ENCODE measurements around the gene DAAM1.

DNA sequence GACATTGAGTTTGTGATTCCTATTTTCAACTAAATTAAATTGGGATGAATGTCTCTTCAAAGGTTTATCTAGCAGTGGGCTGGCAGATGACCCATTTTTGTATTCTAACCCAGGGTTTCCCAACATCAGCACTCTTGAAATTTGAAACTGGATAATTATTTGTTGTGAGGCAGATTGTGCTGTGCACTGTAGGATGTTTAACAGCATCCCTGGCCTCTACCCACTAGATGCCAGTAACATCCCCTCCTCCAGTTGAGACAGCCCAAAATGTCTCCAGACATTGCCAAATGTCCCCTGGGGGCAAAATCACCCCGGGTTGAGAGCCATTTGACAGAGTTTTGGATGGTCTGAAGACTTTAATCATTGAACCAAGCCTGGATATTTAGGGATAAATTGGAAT is 11.1 kb downstream of the DAAM1 start:
- TF ChIP-seq, protein P1, sequence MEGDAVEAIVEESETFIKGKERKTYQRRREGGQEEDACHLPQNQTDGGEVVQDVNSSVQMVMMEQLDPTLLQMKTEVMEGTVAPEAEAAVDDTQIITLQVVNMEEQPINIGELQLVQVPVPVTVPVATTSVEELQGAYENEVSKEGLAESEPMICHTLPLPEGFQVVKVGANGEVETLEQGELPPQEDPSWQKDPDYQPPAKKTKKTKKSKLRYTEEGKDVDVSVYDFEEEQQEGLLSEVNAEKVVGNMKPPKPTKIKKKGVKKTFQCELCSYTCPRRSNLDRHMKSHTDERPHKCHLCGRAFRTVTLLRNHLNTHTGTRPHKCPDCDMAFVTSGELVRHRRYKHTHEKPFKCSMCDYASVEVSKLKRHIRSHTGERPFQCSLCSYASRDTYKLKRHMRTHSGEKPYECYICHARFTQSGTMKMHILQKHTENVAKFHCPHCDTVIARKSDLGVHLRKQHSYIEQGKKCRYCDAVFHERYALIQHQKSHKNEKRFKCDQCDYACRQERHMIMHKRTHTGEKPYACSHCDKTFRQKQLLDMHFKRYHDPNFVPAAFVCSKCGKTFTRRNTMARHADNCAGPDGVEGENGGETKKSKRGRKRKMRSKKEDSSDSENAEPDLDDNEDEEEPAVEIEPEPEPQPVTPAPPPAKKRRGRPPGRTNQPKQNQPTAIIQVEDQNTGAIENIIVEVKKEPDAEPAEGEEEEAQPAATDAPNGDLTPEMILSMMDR (IDR thresholded peaks at IDR 0.05), result no peak
- TF ChIP-seq POLR2A (IDR thresholded peaks at IDR 0.05), result no peak
